Stimulated activated CD8-positive, alpha-beta memory T cell treated with anti-CD3 and anti-CD28 coated beads, Interleukin-15, amount 100 ng/mL, for 4 hours (primary cell): ENCODE results near the gene AP2A2.

ENCODE experiments used
- DNase-seq, 2 donors: peaks; one replicate each; pipeline ENCODE4 v3.0.0-alpha.2; 2020; ENCODE audit warnings: low read depth in 2 of 2

AP2A2 gene

GRCh38 chr11:996681-997080, 71.0 kb downstream of the AP2A2 start:
- DNase-seq: no peak

GRCh38 chr11:997907-998306, 72.2 kb downstream of the AP2A2 start:
- no peak for DNase-seq

GRCh38 chr11:999009-999408, 73.3 kb downstream of the AP2A2 start:
- no peak for DNase-seq

- no peak for DNase-seq
Observed at GRCh38 chr11:1000357-1001278, 74.9 kb downstream of the AP2A2 start.

GRCh38 chr11:1001617-1002405, 76.1 kb downstream of the AP2A2 start:
- DNase-seq: no peak

- no peak for DNase-seq
Observed at GRCh38 chr11:1002406-1002984, 76.8 kb downstream of the AP2A2 start.

- DNase-seq: no peak
Observed at GRCh38 chr11:1003159-1003558, 77.5 kb downstream of the AP2A2 start.

- DNase-seq: no peak
Observed at GRCh38 chr11:1005928-1006327, 80.3 kb downstream of the AP2A2 start.

GRCh38 chr11:1006762-1007161, 81.1 kb downstream of the AP2A2 start:
- no peak for DNase-seq

GRCh38 chr11:1007279-1007678, 81.6 kb downstream of the AP2A2 start:
- DNase-seq: no peak

- DNase-seq: no peak
Observed at GRCh38 chr11:1008001-1008802, 82.5 kb downstream of the AP2A2 start.

GRCh38 chr11:1008803-1009145, 83.1 kb downstream of the AP2A2 start:
- no peak for DNase-seq

- no peak for DNase-seq
Observed at GRCh38 chr11:1009371-1009770, 83.7 kb downstream of the AP2A2 start.

- DNase-seq: no peak
Observed at GRCh38 chr11:1009991-1010390, 84.3 kb downstream of the AP2A2 start.

GRCh38 chr11:1010551-1011319, 85.1 kb downstream of the AP2A2 start:
- no peak for DNase-seq

GRCh38 chr11:1011320-1011698, 85.6 kb downstream of the AP2A2 start:
- no peak for DNase-seq

GRCh38 chr11:1012291-1012690, 86.6 kb downstream of the AP2A2 start:
- DNase-seq: no peak

- no peak for DNase-seq
Observed at GRCh38 chr11:1012740-1013630, 87.3 kb downstream of the AP2A2 start.

GRCh38 chr11:1013631-1013935, 87.9 kb downstream of the AP2A2 start:
- no peak for DNase-seq

- no peak for DNase-seq
Observed at GRCh38 chr11:1014276-1014675, 88.6 kb downstream of the AP2A2 start.
